HG02870 (cell line): ENCODE results near the gene DIDO1.

ENCODE experiments used
- ATAC-seq: cut with Tn5 transposase; IDR thresholded peaks from one replicate; pipeline ENCODE4 v1.9.1; 2021; ENCODE audit warnings: mild to moderate bottlenecking, moderate library complexity; ENCODE audit not compliant: unreplicated experiment

Gene DIDO1

DNA sequence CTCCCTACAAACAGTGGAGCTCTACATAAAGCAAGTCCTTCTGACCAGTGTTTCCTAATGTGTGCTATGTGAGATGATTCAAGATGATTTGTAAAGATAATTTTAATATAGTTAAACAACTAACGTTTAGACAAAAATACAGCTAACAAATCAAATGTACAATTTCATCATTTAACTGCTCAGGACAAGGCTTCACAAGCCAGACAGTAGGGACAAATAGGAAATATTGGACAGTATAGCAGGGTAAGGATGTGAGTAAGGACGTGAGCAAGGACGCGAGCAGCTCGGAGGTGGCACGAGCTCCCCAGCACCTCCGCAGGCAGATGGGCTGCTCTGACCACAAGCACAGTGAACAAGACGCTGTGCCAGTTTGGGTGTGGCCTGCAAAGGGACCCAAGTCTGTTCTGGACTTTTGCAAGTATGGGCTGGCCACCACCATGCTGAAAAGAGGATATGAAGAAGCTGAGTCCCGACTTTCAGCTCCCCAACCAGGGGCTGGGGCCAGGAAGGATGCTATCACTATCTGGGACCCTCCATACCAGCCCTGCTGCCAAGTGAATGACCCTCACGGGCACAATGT lies 14.5 kb downstream of the DIDO1 start:
- ATAC-seq, result no peak

DNA sequence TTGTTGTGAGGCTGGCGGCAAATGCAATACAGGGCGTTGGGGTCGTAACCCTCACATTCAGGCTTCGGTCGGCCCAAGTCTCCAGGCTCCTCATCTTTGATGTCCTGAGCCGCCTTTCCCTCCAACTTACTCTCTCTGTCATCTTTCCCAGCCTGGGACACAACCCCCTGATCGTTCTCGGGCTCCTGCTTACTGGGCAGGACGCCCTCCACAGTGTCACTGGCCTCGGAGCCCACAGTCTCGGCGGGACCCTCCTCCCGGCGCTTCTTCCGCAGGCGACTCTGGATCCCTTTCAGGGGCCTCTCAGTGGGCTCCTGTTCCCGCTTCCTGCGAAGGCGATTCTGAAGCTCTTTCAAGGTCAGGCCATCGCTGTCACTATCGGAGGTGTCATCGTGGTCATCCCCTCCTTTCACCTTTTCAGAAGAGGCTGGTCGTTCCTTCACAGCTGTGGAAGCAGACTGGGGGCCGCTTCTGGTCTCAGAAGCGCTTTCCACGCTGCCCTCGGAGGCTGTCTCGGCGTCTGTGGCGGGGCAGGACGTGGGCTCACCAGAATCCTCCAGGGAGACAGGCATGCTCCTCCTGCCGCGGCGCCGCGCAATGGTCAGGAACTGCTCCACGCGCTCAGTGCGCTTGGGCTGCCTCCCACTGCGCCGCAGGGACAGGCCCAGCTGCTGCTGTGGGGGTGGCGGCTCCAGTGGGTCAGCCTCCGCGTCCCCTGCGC lies 15.4 kb downstream of the DIDO1 start:
- ATAC-seq, result no peak

- ATAC-seq, result no peak
Measured at GRCh38 chr20:62910217-62910766, 16.0 kb downstream of the DIDO1 start.

DNA sequence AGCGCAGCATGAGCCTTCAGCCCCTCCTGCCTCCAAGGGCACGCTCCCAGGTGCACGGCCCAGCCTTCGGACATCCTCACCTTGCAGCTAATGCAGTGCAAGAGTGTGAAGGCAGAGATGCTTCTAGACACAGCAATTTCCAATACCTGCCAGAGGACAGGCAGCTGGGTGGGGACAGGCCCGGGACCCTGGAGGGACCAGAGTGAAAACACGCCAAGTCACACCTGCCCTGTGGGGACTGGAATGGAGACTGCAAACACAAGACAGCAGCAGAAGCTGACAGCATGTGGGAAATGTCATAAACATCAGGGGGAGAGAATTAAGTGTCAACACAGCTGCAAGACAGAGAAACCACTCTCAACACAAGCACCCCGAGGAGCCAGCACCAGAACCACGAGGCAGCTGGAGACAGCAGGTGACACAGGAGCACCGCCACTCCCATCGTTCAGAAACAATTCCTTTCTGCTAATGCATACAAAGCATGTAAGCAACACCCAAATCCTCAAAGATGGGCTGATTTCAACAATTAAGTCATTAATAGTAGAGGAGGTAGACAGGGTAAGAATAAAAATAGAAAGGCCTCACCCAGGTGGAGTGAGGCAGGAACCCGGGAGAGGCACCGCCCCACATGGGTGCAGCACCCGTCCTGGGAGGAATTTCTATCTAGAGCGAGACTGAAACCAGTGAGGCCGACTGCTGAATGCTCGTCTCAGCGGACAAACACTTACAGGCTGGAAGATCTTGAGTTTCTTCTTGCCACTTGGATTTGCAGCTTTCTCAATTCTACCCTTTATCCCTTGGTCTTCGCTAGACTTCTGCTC lies 17.1 kb downstream of the DIDO1 start:
- ATAC-seq, result no peak

DNA sequence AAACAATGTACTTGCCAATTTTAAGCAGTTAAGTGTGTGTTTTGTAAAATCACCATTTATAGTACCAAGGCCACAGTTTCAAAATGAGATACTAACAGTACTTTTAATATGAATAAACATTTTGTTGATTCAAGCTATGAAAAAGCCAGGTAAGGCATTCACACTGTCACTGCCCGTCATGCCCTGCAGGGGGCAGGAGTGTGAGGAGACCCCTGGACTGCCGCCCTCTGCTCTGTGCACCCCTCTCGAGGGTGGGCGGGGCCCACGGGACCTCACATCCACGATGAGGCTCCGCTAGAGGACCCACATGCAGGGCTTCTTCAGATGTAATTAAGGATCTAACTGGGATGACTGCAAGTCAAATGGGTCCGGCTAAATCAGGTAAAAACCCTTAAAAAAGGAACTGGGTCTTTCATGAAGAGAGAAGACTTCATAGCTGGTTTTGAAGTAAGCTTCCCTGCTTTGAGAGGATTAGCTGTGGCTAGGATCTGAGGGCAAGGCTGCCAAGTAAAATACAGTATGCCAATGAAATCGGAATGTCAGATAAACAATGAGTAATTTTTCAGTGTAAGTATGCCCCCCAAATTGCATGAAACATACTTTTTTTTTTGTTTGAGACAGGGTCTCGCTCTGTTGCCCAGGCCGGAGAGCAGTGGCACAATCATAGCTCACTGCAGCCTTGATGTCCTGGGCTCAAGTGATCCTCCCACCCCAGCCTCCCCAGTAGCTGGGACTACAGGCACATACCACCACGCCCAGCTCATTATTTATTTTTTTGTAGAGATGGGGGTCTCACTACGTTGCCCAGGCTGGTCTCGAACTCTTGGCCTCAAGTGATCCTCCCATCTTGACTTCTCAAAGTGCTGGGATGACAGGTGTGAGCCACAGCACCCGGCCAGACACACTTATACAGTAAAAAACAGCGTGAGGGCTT lies 18.7 kb downstream of the DIDO1 start:
- no peak for ATAC-seq

DNA sequence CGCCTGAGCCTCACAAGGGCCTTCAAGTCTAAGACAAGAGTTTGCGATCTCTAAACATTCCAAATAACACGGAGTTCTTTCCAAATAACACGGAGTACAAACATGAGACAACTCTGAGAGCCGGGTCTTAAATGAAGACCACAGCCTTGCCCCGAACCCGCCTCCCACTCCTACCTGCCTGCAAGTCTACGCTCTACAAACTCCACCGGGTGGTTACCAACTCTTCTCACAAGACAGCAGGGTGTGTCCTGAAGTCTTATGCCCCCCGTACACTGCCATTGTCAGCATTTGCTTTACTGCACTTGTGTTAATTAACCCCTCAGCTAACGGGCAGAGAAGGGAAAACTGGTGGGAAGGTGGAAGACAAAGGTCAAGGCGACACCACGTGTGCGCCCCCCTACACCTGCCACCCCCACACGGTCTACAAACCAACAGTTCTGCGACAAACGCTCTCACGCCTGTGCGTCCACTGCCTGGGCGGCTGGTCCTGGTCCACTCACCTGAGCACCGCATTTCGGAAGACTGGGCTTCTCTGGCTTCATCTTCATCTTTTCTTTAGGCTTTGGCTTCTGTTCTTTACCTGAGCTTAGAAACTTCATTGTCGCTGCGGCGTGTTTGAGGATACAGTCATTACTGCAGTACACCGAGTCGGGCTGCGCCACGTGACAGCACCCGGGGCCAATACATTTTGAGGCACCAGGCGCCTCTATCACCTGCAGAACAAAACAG lies 19.5 kb downstream of the DIDO1 start:
- ATAC-seq, result no peak

DNA sequence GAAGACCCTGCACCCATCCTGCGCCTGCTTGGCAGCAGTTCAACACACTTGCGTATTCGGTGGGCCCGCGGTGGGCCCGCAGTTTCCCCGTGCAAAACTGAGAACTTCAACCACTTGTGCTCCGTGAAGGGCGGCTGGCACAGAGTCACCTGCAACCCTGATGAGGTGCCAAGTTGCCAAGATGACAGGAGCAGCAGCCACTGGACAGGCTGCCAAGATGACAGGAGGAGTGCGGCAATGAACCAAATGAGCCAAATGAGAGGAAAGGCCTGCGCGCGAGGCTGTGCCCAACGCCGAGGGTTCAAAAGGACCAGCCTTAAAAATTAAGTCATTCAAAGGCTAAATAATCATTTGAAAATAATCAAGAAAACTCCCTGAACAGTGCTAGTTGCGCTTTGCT lies 20.1 kb downstream of the DIDO1 start:
- ATAC-seq, result no peak

DNA sequence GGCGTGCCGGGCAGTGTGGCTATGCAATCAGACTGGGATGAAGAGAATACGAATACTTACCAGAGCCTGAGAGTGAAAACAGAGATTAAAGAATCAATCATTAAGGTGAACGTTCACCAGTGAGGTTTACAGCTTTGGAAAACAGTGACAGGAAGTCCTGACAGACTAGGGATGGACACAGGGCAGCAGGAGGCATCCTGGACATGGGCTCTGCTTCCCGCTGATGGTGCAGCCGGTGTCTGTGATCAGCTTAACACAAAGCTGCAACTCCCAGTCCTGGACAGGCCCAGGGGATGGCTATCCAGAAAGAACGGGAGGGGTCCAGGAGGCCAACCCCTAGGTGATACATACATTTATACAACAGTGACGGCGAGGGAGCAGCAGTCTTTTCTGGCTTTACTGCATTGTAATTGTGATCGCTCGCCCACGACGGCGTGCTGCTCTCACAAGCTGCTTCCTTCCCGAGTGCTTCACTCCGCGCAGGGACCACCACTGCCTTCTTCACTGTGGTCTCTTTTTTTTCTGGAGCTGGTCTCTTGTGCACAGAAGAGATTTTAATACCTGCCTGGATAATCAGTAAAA lies 20.7 kb downstream of the DIDO1 start:
- no peak for ATAC-seq

DNA sequence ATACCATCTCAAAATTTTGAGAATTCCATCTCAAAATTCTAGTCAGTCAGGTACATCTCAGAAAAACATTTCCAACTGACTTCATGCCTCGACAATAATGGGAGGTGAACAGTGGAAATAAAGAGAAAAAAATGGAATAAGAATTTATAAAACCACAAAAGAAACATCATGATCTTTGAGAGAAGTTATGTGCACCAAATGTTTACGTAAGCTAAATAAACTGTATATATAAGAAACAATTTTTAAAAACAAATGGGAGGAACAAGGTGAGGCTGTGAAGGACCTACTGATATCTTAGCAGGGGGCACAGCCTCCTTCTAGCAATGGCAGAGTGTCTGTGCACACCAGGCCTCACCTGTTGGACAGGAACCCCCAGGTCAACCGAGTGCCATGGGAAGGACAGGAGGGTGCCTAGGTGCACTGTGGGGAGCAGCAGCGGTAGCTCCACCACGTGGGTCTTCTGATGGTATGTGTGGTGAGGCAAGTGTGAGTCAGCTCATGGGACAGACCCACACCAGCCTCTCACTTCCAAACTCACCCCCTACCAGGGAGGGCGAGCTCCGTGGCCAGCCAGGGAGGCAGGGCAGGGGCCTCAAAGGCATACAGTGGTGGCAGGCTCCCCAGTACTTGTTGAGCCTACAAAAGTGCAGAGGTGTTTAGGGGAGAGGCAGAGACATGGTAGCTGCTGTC lies 23.2 kb downstream of the DIDO1 start:
- no peak for ATAC-seq

- ATAC-seq, result no peak
Measured at GRCh38 chr20:62901891-62902290, 24.4 kb downstream of the DIDO1 start.

DNA sequence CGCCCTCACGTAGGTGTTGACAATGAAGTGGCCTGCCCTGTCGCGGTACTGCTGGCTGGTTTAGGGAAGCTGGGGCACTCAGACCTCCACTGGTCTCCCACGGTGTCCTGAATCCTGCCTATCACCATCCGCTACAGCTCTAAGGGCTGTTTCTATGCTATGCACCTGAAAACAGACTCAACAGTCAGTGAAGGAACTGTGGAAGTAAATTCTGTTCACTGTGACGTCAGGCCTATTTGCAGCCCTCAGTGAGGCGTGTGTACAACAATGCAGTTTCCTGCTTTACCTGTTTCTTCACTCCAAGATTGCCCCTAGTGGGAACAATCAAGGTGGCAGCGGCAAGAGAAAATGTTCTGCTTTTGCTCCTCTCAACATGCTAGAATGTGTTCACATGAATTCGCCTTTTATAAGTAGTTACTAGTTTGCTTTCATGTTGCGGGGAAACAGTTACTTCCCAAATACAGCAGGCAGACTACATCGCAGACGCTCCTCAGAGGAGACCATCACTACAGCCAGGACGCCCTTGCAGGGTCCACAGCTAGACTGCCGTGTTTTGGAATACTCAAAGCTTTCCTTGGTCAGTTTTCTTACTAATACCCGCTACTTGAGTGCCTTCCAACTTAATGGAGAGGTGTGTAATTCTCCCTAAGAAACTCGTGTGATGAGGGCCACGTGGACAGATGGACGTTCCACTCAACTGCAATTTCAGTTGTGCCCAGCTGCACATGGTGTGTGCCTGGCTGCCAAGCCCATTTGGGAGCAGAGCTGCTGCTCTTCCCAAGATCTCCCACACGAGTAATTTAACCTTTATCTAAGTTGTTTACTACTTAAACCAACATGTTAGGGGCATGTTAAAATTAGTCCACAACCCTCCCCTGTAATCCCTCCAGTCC lies 25.4 kb downstream of the DIDO1 start:
- peak; percentile 15 for ATAC-seq

DNA sequence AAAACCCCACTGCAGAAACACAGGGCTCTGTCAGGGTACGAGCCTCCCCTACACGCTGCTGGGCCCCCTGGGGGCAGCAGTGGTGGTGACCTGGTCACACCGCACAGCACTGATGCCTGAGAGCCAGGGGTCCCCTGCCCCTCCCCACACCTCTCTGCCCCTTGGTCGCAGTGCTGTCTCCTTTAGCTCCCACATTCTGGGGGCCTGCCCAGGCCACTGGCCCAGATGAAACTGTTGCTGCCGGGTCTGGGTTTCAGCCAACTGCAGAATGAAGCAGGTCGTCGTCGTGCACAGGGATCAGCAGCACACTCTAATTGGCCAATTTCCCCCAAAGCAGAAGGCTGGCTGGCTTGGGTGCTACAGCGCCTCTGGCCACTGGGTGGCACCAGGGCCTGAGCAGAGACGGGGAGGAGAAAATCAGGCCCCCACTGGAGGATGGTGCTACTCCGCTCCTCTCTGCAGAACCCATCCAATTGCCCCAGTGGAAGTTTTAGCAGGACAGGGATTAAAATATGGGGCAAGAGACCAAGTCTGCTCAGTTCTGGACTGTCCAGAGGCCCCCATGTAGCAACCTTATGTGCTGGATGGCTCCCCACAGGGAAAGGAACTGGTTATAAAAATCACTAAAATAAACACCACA lies 26.1 kb downstream of the DIDO1 start:
- peak; percentile 71 for ATAC-seq

- ATAC-seq, result no peak
Measured at GRCh38 chr20:62899633-62900051, 26.7 kb downstream of the DIDO1 start.

DNA sequence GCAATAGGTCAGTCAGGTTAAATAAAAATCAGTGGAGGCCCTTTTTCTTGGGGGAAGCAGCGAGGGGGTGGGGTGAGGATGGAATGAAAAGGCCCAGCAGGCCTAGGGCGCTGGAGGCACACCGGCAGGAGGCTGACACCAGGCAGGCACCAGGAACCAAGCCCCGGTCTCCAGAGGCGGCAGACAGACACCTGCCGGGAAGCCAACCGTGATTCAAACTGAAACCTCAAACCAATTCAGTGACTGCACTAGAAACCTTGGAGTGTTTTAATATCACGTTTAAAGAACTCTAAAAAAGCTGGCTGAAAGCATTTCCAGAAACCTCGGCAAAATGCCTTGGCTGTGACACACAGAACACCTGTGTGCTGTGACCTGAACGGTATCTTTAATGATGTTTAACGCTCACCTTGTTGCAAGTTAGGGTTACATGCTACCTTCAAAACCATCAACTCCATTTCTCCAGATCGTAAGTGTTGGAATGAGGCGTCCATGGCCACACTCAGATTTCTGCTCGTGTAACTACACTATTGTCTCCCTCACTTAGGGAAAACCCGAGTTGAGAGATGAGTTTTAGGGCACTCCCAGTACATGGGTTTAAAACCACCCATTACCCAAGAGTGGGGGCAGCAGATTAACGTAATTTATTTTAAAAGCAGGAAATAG lies 27.2 kb downstream of the DIDO1 start:
- no peak for ATAC-seq

DNA sequence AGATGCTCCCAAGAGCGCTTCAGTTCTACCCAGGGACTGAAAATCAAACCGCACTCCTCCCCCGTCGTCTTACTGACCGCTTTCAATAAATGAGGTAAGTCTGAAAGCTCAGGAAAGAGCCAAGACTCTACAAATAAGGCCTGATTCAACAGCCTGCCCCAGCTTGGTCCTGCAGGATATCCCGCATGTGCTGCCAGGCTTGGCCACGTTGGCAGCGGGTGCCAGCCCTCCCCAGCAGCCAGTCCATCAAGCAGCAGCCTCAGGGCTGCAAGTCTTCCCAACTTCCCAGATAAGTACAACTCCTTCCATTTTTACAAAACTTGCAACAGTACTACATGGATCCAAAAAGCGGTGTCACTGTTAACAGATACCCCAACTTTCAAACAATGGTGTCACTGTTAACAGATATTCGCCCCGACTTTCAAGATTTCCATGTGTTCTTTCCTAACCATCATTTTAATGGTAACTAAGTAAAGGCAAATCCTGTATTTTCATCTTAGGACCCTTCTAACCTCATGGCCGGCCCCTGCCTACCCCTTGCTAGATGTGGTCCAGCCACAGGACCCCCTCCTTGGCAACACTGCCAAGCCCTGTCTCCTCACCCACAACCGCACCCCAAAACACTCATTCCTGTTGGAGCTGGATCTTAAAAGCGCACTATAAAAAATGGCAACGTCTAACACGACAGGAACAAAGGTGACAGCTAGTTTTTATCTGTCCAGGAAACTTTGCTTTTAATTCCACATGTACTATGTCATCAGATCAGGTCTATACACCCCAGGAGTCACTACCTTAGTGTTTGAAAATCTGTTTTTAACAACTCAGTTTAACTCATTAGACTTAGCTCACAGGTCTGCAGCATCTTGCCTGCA lies 28.0 kb downstream of the DIDO1 start:
- no peak for ATAC-seq

DNA sequence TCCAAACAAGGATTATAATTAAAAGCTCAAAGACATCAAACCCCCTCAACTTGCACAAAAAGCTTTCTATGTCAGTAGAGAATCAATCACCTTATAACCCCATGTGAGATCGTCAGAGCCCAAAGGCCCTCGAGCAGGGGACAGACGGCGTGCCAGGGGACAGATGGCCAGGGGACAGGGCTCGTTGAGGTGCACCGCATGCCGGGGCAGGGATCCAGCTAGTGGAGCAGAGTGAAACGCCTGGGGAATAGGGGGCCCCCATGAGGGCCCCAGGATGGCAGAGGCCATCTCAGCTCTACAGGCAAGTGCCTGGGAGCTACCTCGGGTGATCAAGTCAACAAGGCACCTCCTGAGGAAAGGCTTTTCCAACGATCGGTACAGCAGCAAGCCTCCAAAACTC lies 28.6 kb downstream of the DIDO1 start:
- ATAC-seq, result no peak
